Left kidney (tissue), 2 donors: ENCODE data around the gene HDAC4. TPM values are rescaled to one million over a fixed set of nuclear protein-coding genes. Genes with fewer than 3 reads are reported as not detected.

Experiments
- DNase-seq: peaks from one replicate; pipeline ENCODE4 v3.0.0-alpha.2; 2013
- polyA plus RNA-seq: library from polyadenylated mRNA; unstranded; fragments of 120-200 nt; gene quantifications from one replicate; pipeline ENCODE4 v1.2.1, GENCODE V29; 2013; ENCODE audit not compliant: insufficient read length

The HDAC4 gene
- polyA plus RNA-seq, 1 donor = 13.3 TPM

- no peak for DNase-seq
Observed at GRCh38 chr2:239107936-239108335, 292.9 kb downstream of the HDAC4 start.

- no peak for DNase-seq
Observed at GRCh38 chr2:239106966-239107365, 293.9 kb downstream of the HDAC4 start.

GRCh38 chr2:239106314-239106908 lies 294.4 kb downstream of the HDAC4 start:
- peak; percentile 40 for DNase-seq

GRCh38 chr2:239105234-239105633 lies 295.6 kb downstream of the HDAC4 start:
- DNase-seq = no peak

GRCh38 chr2:239104800-239105199 lies 296.0 kb downstream of the HDAC4 start:
- no peak for DNase-seq

- no peak for DNase-seq
Observed at GRCh38 chr2:239103125-239104098, 297.4 kb downstream of the HDAC4 start.

- DNase-seq = no peak
Observed at GRCh38 chr2:239102266-239102665, 298.6 kb downstream of the HDAC4 start.

GRCh38 chr2:239101807-239102206 lies 299.0 kb downstream of the HDAC4 start:
- DNase-seq = no peak

- DNase-seq = no peak
Observed at GRCh38 chr2:239101071-239101470, 299.7 kb downstream of the HDAC4 start.

- DNase-seq = no peak
Observed at GRCh38 chr2:239099474-239099873, 301.3 kb downstream of the HDAC4 start.

GRCh38 chr2:239098288-239098970 lies 302.4 kb downstream of the HDAC4 start:
- no peak for DNase-seq

GRCh38 chr2:239097428-239097696 lies 303.5 kb downstream of the HDAC4 start:
- DNase-seq = no peak

GRCh38 chr2:239096676-239097427 lies 304.0 kb downstream of the HDAC4 start:
- DNase-seq = no peak

- no peak for DNase-seq
Observed at GRCh38 chr2:239095460-239096081, 305.2 kb downstream of the HDAC4 start.

- DNase-seq = no peak
Observed at GRCh38 chr2:239094867-239095266, 306.0 kb downstream of the HDAC4 start.

GRCh38 chr2:239093952-239094351 lies 306.9 kb downstream of the HDAC4 start:
- DNase-seq = no peak

GRCh38 chr2:239093542-239093941 lies 307.3 kb downstream of the HDAC4 start:
- no peak for DNase-seq

- DNase-seq = no peak
Observed at GRCh38 chr2:239092571-239093294, 308.1 kb downstream of the HDAC4 start.

GRCh38 chr2:239089884-239090283 lies 310.9 kb downstream of the HDAC4 start:
- no peak for DNase-seq

GRCh38 chr2:239087046-239087710 lies 313.6 kb downstream of the HDAC4 start:
- no peak for DNase-seq
